ENCODE measurements around the gene SAP30BP. TPM values are rescaled to one million over a fixed set of nuclear protein-coding genes. Genes with fewer than 3 reads are reported as not detected.

SAP30BP gene
- total and polyA plus RNA-seq, 2 of the 8 experiments (the other 6 are each of a cell fraction or from before 2014, with no cell fraction given), result 63.3 to 79.9 TPM

DNA sequence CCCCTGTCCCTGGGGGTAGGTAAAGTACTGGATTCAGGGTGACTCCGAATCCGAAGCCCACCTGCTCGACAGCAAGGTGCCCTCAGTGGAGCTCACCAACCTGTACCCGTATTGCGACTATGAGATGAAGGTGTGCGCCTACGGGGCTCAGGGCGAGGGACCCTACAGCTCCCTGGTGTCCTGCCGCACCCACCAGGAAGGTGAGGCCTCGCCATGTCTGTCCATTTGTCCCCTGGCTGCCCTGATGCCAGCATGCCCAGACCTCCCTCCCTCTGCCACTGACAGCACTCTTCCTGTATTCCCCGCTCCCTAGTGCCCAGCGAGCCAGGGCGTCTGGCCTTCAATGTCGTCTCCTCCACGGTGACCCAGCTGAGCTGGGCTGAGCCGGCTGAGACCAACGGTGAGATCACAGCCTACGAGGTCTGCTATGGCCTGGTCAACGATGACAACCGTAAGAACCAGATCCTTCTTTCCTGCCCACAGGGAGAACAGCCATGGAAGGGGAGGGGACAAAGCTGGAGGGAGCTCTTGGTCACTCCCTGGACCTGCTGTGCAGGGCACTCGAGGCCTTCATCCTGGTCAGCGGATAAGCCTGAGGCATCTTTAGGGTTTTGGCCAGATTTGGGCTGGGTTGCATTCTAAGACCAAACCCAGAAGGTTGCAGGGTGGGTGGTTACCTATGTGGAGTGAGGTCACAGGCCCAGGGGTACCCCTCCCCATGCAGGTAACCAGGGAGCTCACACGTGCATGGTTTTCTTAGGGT lies 83.7 kb downstream of the SAP30BP start (continued):
- TF ChIP-seq, protein P1, sequence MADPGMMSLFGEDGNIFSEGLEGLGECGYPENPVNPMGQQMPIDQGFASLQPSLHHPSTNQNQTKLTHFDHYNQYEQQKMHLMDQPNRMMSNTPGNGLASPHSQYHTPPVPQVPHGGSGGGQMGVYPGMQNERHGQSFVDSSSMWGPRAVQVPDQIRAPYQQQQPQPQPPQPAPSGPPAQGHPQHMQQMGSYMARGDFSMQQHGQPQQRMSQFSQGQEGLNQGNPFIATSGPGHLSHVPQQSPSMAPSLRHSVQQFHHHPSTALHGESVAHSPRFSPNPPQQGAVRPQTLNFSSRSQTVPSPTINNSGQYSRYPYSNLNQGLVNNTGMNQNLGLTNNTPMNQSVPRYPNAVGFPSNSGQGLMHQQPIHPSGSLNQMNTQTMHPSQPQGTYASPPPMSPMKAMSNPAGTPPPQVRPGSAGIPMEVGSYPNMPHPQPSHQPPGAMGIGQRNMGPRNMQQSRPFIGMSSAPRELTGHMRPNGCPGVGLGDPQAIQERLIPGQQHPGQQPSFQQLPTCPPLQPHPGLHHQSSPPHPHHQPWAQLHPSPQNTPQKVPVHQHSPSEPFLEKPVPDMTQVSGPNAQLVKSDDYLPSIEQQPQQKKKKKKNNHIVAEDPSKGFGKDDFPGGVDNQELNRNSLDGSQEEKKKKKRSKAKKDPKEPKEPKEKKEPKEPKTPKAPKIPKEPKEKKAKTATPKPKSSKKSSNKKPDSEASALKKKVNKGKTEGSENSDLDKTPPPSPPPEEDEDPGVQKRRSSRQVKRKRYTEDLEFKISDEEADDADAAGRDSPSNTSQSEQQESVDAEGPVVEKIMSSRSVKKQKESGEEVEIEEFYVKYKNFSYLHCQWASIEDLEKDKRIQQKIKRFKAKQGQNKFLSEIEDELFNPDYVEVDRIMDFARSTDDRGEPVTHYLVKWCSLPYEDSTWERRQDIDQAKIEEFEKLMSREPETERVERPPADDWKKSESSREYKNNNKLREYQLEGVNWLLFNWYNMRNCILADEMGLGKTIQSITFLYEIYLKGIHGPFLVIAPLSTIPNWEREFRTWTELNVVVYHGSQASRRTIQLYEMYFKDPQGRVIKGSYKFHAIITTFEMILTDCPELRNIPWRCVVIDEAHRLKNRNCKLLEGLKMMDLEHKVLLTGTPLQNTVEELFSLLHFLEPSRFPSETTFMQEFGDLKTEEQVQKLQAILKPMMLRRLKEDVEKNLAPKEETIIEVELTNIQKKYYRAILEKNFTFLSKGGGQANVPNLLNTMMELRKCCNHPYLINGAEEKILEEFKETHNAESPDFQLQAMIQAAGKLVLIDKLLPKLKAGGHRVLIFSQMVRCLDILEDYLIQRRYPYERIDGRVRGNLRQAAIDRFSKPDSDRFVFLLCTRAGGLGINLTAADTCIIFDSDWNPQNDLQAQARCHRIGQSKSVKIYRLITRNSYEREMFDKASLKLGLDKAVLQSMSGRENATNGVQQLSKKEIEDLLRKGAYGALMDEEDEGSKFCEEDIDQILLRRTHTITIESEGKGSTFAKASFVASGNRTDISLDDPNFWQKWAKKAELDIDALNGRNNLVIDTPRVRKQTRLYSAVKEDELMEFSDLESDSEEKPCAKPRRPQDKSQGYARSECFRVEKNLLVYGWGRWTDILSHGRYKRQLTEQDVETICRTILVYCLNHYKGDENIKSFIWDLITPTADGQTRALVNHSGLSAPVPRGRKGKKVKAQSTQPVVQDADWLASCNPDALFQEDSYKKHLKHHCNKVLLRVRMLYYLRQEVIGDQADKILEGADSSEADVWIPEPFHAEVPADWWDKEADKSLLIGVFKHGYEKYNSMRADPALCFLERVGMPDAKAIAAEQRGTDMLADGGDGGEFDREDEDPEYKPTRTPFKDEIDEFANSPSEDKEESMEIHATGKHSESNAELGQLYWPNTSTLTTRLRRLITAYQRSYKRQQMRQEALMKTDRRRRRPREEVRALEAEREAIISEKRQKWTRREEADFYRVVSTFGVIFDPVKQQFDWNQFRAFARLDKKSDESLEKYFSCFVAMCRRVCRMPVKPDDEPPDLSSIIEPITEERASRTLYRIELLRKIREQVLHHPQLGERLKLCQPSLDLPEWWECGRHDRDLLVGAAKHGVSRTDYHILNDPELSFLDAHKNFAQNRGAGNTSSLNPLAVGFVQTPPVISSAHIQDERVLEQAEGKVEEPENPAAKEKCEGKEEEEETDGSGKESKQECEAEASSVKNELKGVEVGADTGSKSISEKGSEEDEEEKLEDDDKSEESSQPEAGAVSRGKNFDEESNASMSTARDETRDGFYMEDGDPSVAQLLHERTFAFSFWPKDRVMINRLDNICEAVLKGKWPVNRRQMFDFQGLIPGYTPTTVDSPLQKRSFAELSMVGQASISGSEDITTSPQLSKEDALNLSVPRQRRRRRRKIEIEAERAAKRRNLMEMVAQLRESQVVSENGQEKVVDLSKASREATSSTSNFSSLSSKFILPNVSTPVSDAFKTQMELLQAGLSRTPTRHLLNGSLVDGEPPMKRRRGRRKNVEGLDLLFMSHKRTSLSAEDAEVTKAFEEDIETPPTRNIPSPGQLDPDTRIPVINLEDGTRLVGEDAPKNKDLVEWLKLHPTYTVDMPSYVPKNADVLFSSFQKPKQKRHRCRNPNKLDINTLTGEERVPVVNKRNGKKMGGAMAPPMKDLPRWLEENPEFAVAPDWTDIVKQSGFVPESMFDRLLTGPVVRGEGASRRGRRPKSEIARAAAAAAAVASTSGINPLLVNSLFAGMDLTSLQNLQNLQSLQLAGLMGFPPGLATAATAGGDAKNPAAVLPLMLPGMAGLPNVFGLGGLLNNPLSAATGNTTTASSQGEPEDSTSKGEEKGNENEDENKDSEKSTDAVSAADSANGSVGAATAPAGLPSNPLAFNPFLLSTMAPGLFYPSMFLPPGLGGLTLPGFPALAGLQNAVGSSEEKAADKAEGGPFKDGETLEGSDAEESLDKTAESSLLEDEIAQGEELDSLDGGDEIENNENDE (IDR thresholded peaks at IDR 0.05; ENCODE audit: insufficient replicate concordance, low read length), result no peak
- no peak for TF ChIP-seq BCL11A (IDR thresholded peaks at IDR 0.05; ENCODE audit: low read depth in 2 of 2, low read length in 2 of 2)
- TF ChIP-seq KDM4A (IDR thresholded peaks at IDR 0.05; ENCODE audit: low read depth, low read length, severe bottlenecking), result no peak
- no peak for TF ChIP-seq POLR2AphosphoS5 (IDR thresholded peaks at IDR 0.05; ENCODE audit: low read depth, low read length)
- TF ChIP-seq RFX5 (IDR thresholded peaks at IDR 0.05; ENCODE audit: borderline replicate concordance, low read depth, low read length), result no peak

Data from H1 (cell line).